ENCODE results near the gene MBL2. TPM values are rescaled to one million over a fixed set of nuclear protein-coding genes. Genes with fewer than 3 reads are reported as not detected.
A peak's percentile ranks its signal among the peaks of the same experiment; 100 is the strongest.

Gene MBL2
- total RNA-seq, 8 experiments from 2014 or later = not detected

GRCh38 chr10:52780391-52781155, 8.0 kb upstream of the MBL2 start:
- WGBS, 10 experiments = 30 to 100% (median 52%) methylated on average over 1 to 5 of the region's 6 CpGs; no CpG with 5 or more reads in 6 of the 10 experiments
- peak in 2 of 8 experiments; percentile 13 to 29 for ATAC-seq (replicated peaks in 6 of 8)
- H3K4me1 ChIP-seq (replicated peaks in 1 of 2) = no peaks in the 10 kb centered on the region
- H3K4me3 ChIP-seq = no peak overlapping the region
- no peak overlapping the region for H3K27ac ChIP-seq
- in situ Hi-C loops (cut with MboI; ENCODE audit: low pct_unique_long_range_greater_than_20kb in 2 of 9, low sequenced_read_pairs in 9 of 9, unreplicated experiment in 9 of 9) = loop anchor here in 2 of 9 experiments (5.0 to 25.0 kb wide), 2 partner anchors 38 to 468 kb away; partner anchors contain the start of gene DKK1 (in 1 of the 2)

GRCh38 chr10:52779541-52780390, 7.2 kb upstream of the MBL2 start:
- 53 to 92% (median 83%) methylated on average over 1 to 10 of the region's 13 CpGs; no CpG with 5 or more reads in 2 of the 10 experiments for WGBS, 10 experiments
- Histone ChIP-seq H3K27ac (no peak overlapping the region), H3K4me1 (replicated peaks in 1 of 2) (no peaks in the 10 kb centered on the region), H3K4me3 (no peak overlapping the region)
- in situ Hi-C loops (cut with MboI; ENCODE audit: low pct_unique_long_range_greater_than_20kb in 2 of 9, low sequenced_read_pairs in 9 of 9, unreplicated experiment in 9 of 9) = loop anchor here in 2 of 9 experiments (5.0 to 25.0 kb wide), 2 partner anchors 37 to 467 kb away; partner anchors contain the start of gene DKK1 (in 1 of the 2)
- ATAC-seq (replicated peaks in 6 of 8) = peak; percentile 64 to 97 (median 80)

- in situ Hi-C loops (cut with MboI; ENCODE audit: low pct_unique_long_range_greater_than_20kb in 2 of 9, low sequenced_read_pairs in 9 of 9, unreplicated experiment in 9 of 9) = loop anchor here in 1 of 9 experiments (25.0 kb wide), 1 partner anchor 466 kb away; the partner anchor contains the start of gene DKK1
- H3K27ac ChIP-seq = no peak overlapping the region
- H3K4me3 ChIP-seq = no peak overlapping the region
- 0 to 100% (median 89%) methylated on average over 2 to 8 of the region's 42 CpGs; no CpG with 5 or more reads in 5 of the 10 experiments for WGBS, 10 experiments
- peak in 2 of 8 experiments; percentile 32 to 51 for ATAC-seq (replicated peaks in 6 of 8)
- no peaks in the 10 kb centered on the region for H3K4me1 ChIP-seq (replicated peaks in 1 of 2)
Observed at GRCh38 chr10:52778511-52779392, 6.2 kb upstream of the MBL2 start.

GRCh38 chr10:52777414-52777813, 4.8 kb upstream of the MBL2 start:
- ATAC-seq (replicated peaks in 6 of 8) = no peak

GRCh38 chr10:52776471-52776903, 3.9 kb upstream of the MBL2 start:
- ATAC-seq (replicated peaks in 6 of 8) = no peak
- Histone ChIP-seq H3K4me1 (replicated peaks in 1 of 2) (no peaks in the 10 kb centered on the region), H3K4me3 (no peak overlapping the region), H3K27ac (no peak overlapping the region)
- in situ Hi-C loops (cut with MboI; ENCODE audit: low pct_unique_long_range_greater_than_20kb in 2 of 9, low sequenced_read_pairs in 9 of 9, unreplicated experiment in 9 of 9) = loop anchor here in 1 of 9 experiments (25.0 kb wide), 1 partner anchor 464 kb away; the partner anchor contains the start of gene DKK1
- no CpG with 5 or more reads among the region's 1 CpG for WGBS, 10 experiments

More at GRCh38 chr10:52777414-52777813, 4.8 kb upstream of the MBL2 start:
- Histone ChIP-seq H3K27ac (no peak overlapping the region), H3K4me3 (no peak overlapping the region), H3K4me1 (replicated peaks in 1 of 2) (no peaks in the 10 kb centered on the region)
- in situ Hi-C loops (cut with MboI; ENCODE audit: low pct_unique_long_range_greater_than_20kb in 2 of 9, low sequenced_read_pairs in 9 of 9, unreplicated experiment in 9 of 9) = loop anchor here in 1 of 9 experiments (25.0 kb wide), 1 partner anchor 465 kb away; the partner anchor contains the start of gene DKK1
- 50 to 100% (median 84%) methylated on average over 1 to 4 of the region's 5 CpGs for WGBS, 10 experiments

GRCh38 chr10:52775132-52775647, 2.6 kb upstream of the MBL2 start:
- no peak for ATAC-seq (replicated peaks in 6 of 8)
- 55 to 100% (median 80%) methylated on average over 1 to 9 of the region's 12 CpGs; no CpG with 5 or more reads in 3 of the 10 experiments for WGBS, 10 experiments
- in situ Hi-C loops (cut with MboI; ENCODE audit: low pct_unique_long_range_greater_than_20kb in 2 of 9, low sequenced_read_pairs in 9 of 9, unreplicated experiment in 9 of 9) = loop anchor here in 1 of 9 experiments (25.0 kb wide), 1 partner anchor 463 kb away; the partner anchor contains the start of gene DKK1
- Histone ChIP-seq H3K4me1 (replicated peaks in 1 of 2) (no peaks in the 10 kb centered on the region), H3K4me3 (no peak overlapping the region), H3K27ac (no peak overlapping the region)

- ATAC-seq (replicated peaks in 6 of 8) = no peak
- in situ Hi-C loops (cut with MboI; ENCODE audit: low pct_unique_long_range_greater_than_20kb in 2 of 9, low sequenced_read_pairs in 9 of 9, unreplicated experiment in 9 of 9) = loop anchor here in 2 of 9 experiments (25.0 kb wide), 1 partner anchor 462 kb away; the partner anchor contains the start of gene DKK1 (in 2 of the 2)
- WGBS, 10 experiments = 55 to 100% (median 95%) methylated on average over 1 to 4 of the region's 8 CpGs; no CpG with 5 or more reads in 3 of the 10 experiments
- H3K4me3 ChIP-seq = no peak overlapping the region
- H3K4me1 ChIP-seq (replicated peaks in 1 of 2) = no peaks in the 10 kb centered on the region
- H3K27ac ChIP-seq = no peak overlapping the region
Observed at GRCh38 chr10:52774600-52775106, 2.1 kb upstream of the MBL2 start.

- in situ Hi-C loops (cut with MboI; ENCODE audit: low pct_unique_long_range_greater_than_20kb in 2 of 9, low sequenced_read_pairs in 9 of 9, unreplicated experiment in 9 of 9) = loop anchor here in 1 of 9 experiments (25.0 kb wide), 1 partner anchor 462 kb away; the partner anchor contains the start of gene DKK1
- Histone ChIP-seq H3K4me1 (replicated peaks in 1 of 2) (no peaks in the 10 kb centered on the region), H3K4me3 (no peak overlapping the region), H3K27ac (no peak overlapping the region)
- 29% methylated on average over 1 of the region's 2 CpGs; no CpG with 5 or more reads in 9 of the 10 experiments for WGBS, 10 experiments
- ATAC-seq (replicated peaks in 6 of 8) = no peak
Observed at GRCh38 chr10:52774182-52774581, 1.6 kb upstream of the MBL2 start.

GRCh38 chr10:52771534-52772445, 794 bp downstream of the MBL2 start:
- H3K4me1 ChIP-seq (replicated peaks in 1 of 2) = no peaks in the 10 kb centered on the region
- no peak for ATAC-seq (replicated peaks in 6 of 8)
- WGBS, 10 experiments = 20 to 93% (median 69%) methylated on average over 1 to 3 of the region's 8 CpGs
- in situ Hi-C loops (cut with MboI; ENCODE audit: low pct_unique_long_range_greater_than_20kb in 2 of 9, low sequenced_read_pairs in 9 of 9, unreplicated experiment in 9 of 9) = loop anchor here in 1 of 9 experiments (25.0 kb wide), 1 partner anchor 459 kb away; the partner anchor contains the start of gene DKK1
- no peak overlapping the region for H3K27ac ChIP-seq
- no peak overlapping the region for H3K4me3 ChIP-seq

- WGBS, 10 experiments = 13 to 57% (median 32%) methylated on average over 1 to 2 of the region's 2 CpGs; no CpG with 5 or more reads in 4 of the 10 experiments
- ATAC-seq (replicated peaks in 6 of 8) = no peak
- in situ Hi-C loops (cut with MboI; ENCODE audit: low pct_unique_long_range_greater_than_20kb in 2 of 9, low sequenced_read_pairs in 9 of 9, unreplicated experiment in 9 of 9) = loop anchor here in 1 of 9 experiments (25.0 kb wide), 1 partner anchor 459 kb away; the partner anchor contains the start of gene DKK1
Observed at GRCh38 chr10:52770904-52771303, 1.7 kb downstream of the MBL2 start.

More at GRCh38 chr10:52770904-52771303, 1.7 kb downstream of the MBL2 start:
- Histone ChIP-seq H3K4me1 (replicated peaks in 1 of 2) (no peaks in the 10 kb centered on the region), H3K4me3 (no peak overlapping the region), H3K27ac (no peak overlapping the region)

All from motor neuron (in vitro differentiated cells).